Measurements from ENCODE around the gene RIMBP2.

DNA sequence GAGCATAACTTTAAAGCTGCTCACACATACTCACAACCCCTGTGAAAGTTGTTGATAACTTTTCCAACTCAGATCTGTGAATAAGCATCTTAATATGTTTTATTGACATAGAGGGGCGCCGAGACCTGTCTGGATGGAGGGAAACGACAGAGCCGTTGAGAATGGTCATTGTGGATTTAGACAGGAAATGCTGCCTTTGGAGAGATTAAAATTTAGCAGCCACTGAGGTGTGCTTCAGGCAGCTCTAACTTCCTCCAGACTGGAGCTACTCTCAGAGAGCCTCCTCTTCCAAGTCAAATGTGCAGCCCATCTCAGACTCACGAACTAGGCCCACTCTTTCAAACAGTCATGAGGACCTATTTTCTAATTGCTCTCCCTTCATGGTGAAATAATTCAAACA lies 90.9 kb downstream of the RIMBP2 start:
- TF ChIP-seq REST (IDR thresholded peaks at IDR 0.05; ENCODE audit: insufficient replicate concordance, low read depth) (no peak), POLR2AphosphoS5 (IDR thresholded peaks at IDR 0.05; ENCODE audit: low read depth) (no peak), GABPA (IDR thresholded peaks at IDR 0.05; ENCODE audit: low read depth) (no peak)
- TF ChIP-seq, protein P1, sequence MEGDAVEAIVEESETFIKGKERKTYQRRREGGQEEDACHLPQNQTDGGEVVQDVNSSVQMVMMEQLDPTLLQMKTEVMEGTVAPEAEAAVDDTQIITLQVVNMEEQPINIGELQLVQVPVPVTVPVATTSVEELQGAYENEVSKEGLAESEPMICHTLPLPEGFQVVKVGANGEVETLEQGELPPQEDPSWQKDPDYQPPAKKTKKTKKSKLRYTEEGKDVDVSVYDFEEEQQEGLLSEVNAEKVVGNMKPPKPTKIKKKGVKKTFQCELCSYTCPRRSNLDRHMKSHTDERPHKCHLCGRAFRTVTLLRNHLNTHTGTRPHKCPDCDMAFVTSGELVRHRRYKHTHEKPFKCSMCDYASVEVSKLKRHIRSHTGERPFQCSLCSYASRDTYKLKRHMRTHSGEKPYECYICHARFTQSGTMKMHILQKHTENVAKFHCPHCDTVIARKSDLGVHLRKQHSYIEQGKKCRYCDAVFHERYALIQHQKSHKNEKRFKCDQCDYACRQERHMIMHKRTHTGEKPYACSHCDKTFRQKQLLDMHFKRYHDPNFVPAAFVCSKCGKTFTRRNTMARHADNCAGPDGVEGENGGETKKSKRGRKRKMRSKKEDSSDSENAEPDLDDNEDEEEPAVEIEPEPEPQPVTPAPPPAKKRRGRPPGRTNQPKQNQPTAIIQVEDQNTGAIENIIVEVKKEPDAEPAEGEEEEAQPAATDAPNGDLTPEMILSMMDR (IDR thresholded peaks at IDR 0.05; ENCODE audit: insufficient read depth, low read length) = no peak

Data from HL-60 (cell line).